ENCODE data around the gene PDZD7.
A peak's percentile ranks its signal among the peaks of the same experiment; 100 is the strongest.

Gene PDZD7

DNA sequence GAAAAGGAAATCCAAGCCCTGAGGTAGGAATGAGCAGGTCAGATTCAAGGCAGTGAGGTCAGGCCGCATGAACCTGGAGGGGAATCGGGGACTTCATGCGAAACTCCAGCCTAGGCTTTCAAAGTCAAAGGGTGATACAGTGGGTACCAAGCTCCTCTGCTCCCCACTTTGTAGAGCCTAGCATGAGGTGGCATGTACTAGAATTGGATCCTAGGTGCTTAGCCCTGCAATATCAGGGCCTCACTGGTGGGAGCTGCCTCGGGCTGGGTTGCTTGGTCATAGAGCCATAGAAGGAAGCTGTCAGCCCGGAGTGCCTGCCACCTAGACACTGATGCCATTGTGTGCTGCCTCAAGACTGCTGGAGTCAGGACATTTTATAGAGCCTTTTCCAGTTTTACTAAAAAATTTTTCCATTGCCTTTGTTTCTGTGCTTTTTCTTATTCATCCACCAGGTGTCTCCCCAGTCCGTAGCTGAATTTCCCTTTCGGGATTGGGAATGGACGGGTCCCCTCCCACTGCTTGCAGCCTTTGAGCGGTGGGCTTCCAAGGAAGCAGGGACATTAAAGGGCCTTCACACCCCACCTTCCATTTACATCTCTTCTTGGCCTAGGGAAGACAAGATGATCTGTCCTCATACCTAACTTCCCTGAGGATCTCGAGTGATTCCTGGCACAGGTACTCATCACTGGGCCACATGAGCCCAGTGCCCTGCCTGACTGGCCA lies 36.8 kb downstream of the PDZD7 start:
- TF ChIP-seq POLR2AphosphoS5 (IDR thresholded peaks at IDR 0.05; ENCODE audit: low read depth) (no peak), CTCF (IDR thresholded peaks at IDR 0.05; ENCODE audit: insufficient read depth, low read length) (peak; percentile 10)
- DNase-seq (ENCODE audit: low read depth in 1 of 2, low spot score in 1 of 2) = no peak
- H3K27ac ChIP-seq (replicated peaks) = no peak overlapping the region
- H3K4me3 ChIP-seq (replicated peaks; ENCODE audit: insufficient read depth, low read length) = no peak overlapping the region
- no peaks in the 10 kb centered on the region for H3K27me3 ChIP-seq (ENCODE audit: insufficient read depth, poor library complexity, severe bottlenecking)

- Histone ChIP-seq H3K27me3 (ENCODE audit: insufficient read depth, poor library complexity, severe bottlenecking) (no peaks in the 10 kb centered on the region), H3K27ac (replicated peaks) (no peak overlapping the region), H3K4me3 (replicated peaks; ENCODE audit: insufficient read depth, low read length) (no peak overlapping the region)
- DNase-seq (ENCODE audit: low read depth in 1 of 2, low spot score in 1 of 2) = no peak
- TF ChIP-seq POLR2AphosphoS5 (IDR thresholded peaks at IDR 0.05; ENCODE audit: low read depth) (no peak), GABPA (IDR thresholded peaks at IDR 0.05; ENCODE audit: low read depth) (no peak), CTCF (IDR thresholded peaks at IDR 0.05; ENCODE audit: insufficient read depth, low read length) (no peak), SPI1 (IDR thresholded peaks at IDR 0.05; ENCODE audit: borderline replicate concordance, low read depth) (no peak)
- TF ChIP-seq, protein P1, sequence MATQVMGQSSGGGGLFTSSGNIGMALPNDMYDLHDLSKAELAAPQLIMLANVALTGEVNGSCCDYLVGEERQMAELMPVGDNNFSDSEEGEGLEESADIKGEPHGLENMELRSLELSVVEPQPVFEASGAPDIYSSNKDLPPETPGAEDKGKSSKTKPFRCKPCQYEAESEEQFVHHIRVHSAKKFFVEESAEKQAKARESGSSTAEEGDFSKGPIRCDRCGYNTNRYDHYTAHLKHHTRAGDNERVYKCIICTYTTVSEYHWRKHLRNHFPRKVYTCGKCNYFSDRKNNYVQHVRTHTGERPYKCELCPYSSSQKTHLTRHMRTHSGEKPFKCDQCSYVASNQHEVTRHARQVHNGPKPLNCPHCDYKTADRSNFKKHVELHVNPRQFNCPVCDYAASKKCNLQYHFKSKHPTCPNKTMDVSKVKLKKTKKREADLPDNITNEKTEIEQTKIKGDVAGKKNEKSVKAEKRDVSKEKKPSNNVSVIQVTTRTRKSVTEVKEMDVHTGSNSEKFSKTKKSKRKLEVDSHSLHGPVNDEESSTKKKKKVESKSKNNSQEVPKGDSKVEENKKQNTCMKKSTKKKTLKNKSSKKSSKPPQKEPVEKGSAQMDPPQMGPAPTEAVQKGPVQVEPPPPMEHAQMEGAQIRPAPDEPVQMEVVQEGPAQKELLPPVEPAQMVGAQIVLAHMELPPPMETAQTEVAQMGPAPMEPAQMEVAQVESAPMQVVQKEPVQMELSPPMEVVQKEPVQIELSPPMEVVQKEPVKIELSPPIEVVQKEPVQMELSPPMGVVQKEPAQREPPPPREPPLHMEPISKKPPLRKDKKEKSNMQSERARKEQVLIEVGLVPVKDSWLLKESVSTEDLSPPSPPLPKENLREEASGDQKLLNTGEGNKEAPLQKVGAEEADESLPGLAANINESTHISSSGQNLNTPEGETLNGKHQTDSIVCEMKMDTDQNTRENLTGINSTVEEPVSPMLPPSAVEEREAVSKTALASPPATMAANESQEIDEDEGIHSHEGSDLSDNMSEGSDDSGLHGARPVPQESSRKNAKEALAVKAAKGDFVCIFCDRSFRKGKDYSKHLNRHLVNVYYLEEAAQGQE (IDR thresholded peaks at IDR 0.05; ENCODE audit: insufficient replicate concordance, low read depth) = no peak
These were observed 41.8 kb downstream of the PDZD7 start for GRCh38 chr10:100989088-100989487.

DNA sequence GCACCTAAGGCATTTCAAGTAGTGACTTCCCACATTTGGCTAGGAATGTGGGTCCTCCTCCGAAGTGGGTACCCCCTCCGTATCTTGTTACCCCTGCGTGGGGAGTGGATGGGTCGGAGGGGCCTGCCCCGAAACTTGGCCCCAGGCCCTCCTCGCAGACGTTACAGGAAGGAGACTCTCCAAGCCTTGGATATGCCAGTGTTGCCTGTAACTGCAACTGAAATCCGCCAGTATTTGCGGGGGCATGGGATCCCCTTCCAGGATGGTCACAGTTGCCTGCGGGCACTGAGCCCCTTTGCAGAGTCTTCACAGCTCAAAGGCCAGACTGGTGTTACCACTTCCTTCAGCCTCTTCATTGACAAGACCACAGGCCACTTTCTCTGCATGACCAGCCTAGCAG lies 42.8 kb downstream of the PDZD7 start:
- TF ChIP-seq, protein P1 (IDR thresholded peaks at IDR 0.05; ENCODE audit: insufficient replicate concordance, low read depth) = no peak

DNA sequence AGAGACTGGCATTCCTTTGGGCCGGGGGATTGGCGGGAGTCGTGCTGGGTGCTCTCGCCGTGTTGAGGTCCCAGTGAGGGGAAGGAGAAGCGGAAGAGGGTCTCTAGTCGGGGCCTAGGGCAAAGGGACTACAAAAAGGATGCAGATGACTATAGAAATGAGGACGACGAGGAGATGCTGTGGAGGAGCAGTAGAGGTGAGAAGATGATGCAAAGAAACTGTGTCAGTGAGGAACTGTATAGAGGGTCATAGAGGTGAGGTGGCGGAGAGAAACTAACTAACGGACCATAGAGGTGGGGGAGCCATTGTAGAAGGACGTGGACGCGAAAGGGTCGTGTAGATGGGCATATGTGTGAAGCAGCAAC lies 43.3 kb downstream of the PDZD7 start:
- peak overlapping the region; percentile 81 for H3K27ac ChIP-seq (replicated peaks)
- TF ChIP-seq, protein P1 (IDR thresholded peaks at IDR 0.05; ENCODE audit: insufficient replicate concordance, low read depth) = no peak
- no peak for TF ChIP-seq CTCF (IDR thresholded peaks at IDR 0.05; ENCODE audit: insufficient read depth, low read length)
- no peak for TF ChIP-seq POLR2AphosphoS5 (IDR thresholded peaks at IDR 0.05; ENCODE audit: low read depth)
- TF ChIP-seq GABPA (IDR thresholded peaks at IDR 0.05; ENCODE audit: low read depth) = no peak; the same call in 1 of the 2 replicates
- no peak; the same call in 1 of the 2 replicates for TF ChIP-seq SPI1 (IDR thresholded peaks at IDR 0.05; ENCODE audit: borderline replicate concordance, low read depth)

More for the DNA sequence above, 42.8 kb downstream of the PDZD7 start:
- DNase-seq (ENCODE audit: low read depth in 1 of 2, low spot score in 1 of 2) = no peak
- Histone ChIP-seq H3K27me3 (ENCODE audit: insufficient read depth, poor library complexity, severe bottlenecking) (no peaks in the 10 kb centered on the region), H3K27ac (replicated peaks) (peak overlapping the region; percentile 81), H3K4me3 (replicated peaks; ENCODE audit: insufficient read depth, low read length) (peak overlapping the region; percentile 97)

More for the DNA sequence above, 43.3 kb downstream of the PDZD7 start:
- no peak for DNase-seq (ENCODE audit: low read depth in 1 of 2, low spot score in 1 of 2)
- Histone ChIP-seq H3K27me3 (ENCODE audit: insufficient read depth, poor library complexity, severe bottlenecking) (no peaks in the 10 kb centered on the region), H3K4me3 (replicated peaks; ENCODE audit: insufficient read depth, low read length) (peak overlapping the region; percentile 97)
